AG04449 (cell line): ENCODE measurements around the gene FAM53C.

Experiments
- CTCF ChIA-PET: fragments of 350-600 bp; formaldehyde crosslinking; extraction: SDS; loops from one replicate; lab custom pipeline; 2021; ENCODE audit warnings: antibody characterized with exemption; lab: Yijun Ruan, JAX
- POLR2A ChIA-PET: fragments of 400-600, 350-600 bp; formaldehyde crosslinking; extraction: SDS; loops from one replicate; lab custom pipeline; 2020; ENCODE audit warnings: antibody characterized with exemption, inconsistent platforms; lab: Yijun Ruan, JAX
- DNase-seq: peaks from one replicate; pipeline ENCODE4 v3.0.0-alpha.2; 2010; ENCODE audit warnings: low read depth, low spot score
- H3K4me3 ChIP-seq: 2 replicates; pipeline ENCODE4 v1.5.1; 2011; ENCODE audit warnings: low read depth, mild to moderate bottlenecking, control low read depth, low read length
- CTCF ChIP-seq: IDR thresholded peaks from one replicate; pipeline ENCODE4 v1.5.1; 2011; ENCODE audit warnings: mild to moderate bottlenecking, moderate library complexity, low read length, control low read depth, inconsistent platforms; ENCODE audit not compliant: insufficient read depth; ENCODE audit errors: missing control alignments

Gene FAM53C

GRCh38 chr5:138338411-138339090 is 485 bp downstream of the FAM53C start:
- no peak for DNase-seq
- ChIA-PET CTCF (interaction anchor here (0.7 to 16.0 kb wide), 4 partner anchors 14 to 158 kb away, joined by 4 to 267 read pairs (median 4); partner anchors contain the start of gene KDM3B), POLR2A (interaction anchor here (0.6 to 3.7 kb wide), 13 partner anchors 10 to 171 kb away, joined by 3 to 121 read pairs (median 3); partner anchors contain the start of genes CDC23, EGR1, KDM3B and KIF20A)
- H3K4me3 ChIP-seq, result peak overlapping the region; percentile 80
- TF ChIP-seq CTCF, result no peak

GRCh38 chr5:138339091-138339456 is 1.0 kb downstream of the FAM53C start:
- DNase-seq, result no peak
- CTCF ChIA-PET, result interaction anchor here (0.7 to 16.0 kb wide), 3 partner anchors 13 to 158 kb away, joined by 4 to 267 read pairs (median 4); partner anchors contain the start of gene KDM3B

GRCh38 chr5:138339464-138339863 is 1.4 kb downstream of the FAM53C start:
- no peak for DNase-seq
- POLR2A ChIA-PET, result interaction anchor here (0.5 to 3.7 kb wide), 3 partner anchors 11 to 1269 kb away, joined by 3 to 121 read pairs (median 3); partner anchors contain the start of gene KDM3B
- CTCF ChIA-PET, result interaction anchor here (0.7 to 16.0 kb wide), 3 partner anchors 13 to 159 kb away, joined by 4 to 267 read pairs (median 4); partner anchors contain the start of gene KDM3B
- peak overlapping the region; percentile 80 for H3K4me3 ChIP-seq
- TF ChIP-seq CTCF, result no peak

More at GRCh38 chr5:138339091-138339456, 1.0 kb downstream of the FAM53C start:
- H3K4me3 ChIP-seq, result peak overlapping the region; percentile 80
- POLR2A ChIA-PET, result interaction anchor here (0.5 to 3.7 kb wide), 3 partner anchors 12 to 857 kb away, joined by 3 to 121 read pairs (median 3); partner anchors contain the start of gene KDM3B
- no peak for TF ChIP-seq CTCF

GRCh38 chr5:138340008-138340407 is 1.9 kb downstream of the FAM53C start:
- no peak for DNase-seq
- peak overlapping the region; percentile 80 for H3K4me3 ChIP-seq
- ChIA-PET POLR2A (interaction anchor here (0.6 to 3.7 kb wide), 2 partner anchors 11 to 1268 kb away, joined by 3 to 121 read pairs; partner anchors contain the start of gene KDM3B), CTCF (interaction anchor here (1.3 to 16.0 kb wide), 2 partner anchors 12 to 117 kb away, joined by 4 to 267 read pairs; partner anchors contain the start of gene KDM3B)
- TF ChIP-seq CTCF, result no peak

- ChIA-PET POLR2A (interaction anchor here (0.6 to 0.7 kb wide), 2 partner anchors 9 to 197 kb away, joined by 3 read pairs; no protein-coding TSS in a partner anchor), CTCF (interaction anchor here (16.0 kb wide), 1 partner anchor 7 kb away, joined by 267 read pairs; the partner anchor contains the start of gene KDM3B)
- H3K4me3 ChIP-seq, result no peak overlapping the region
- DNase-seq, result no peak
- no peak for TF ChIP-seq CTCF
Observed at GRCh38 chr5:138344887-138345622, 7.0 kb downstream of the FAM53C start.
